Neural cell (in vitro differentiated cells): ENCODE measurements around the gene LOXHD1. TPM values are rescaled to one million over a fixed set of nuclear protein-coding genes. Genes with fewer than 3 reads are reported as not detected.

Source experiments
- H2AFZ ChIP-seq: fragments of 200-600, 300-800 bp; sonication (generic), shearing (Covaris generic); 2 replicates; pipeline ENCODE4 v1.6.0; 2014; ENCODE audit warnings: low read depth, mild to moderate bottlenecking, antibody characterized with exemption, low read length, moderate library complexity
- H3F3A ChIP-seq: fragments of 200-600 bp; shearing (Covaris generic); 2 replicates; pipeline ENCODE4 v1.6.1; 2016; ENCODE audit warnings: mild to moderate bottlenecking, moderate library complexity, mixed read lengths, antibody characterized with exemption, low read length; ENCODE audit not compliant: insufficient read depth, poor library complexity, severe bottlenecking
- H3K27ac ChIP-seq: fragments of 200-600, 300-800 bp; sonication (generic), shearing (Covaris generic); 2 replicates; pipeline ENCODE4 v1.5.1; 2014; ENCODE audit warnings: mild to moderate bottlenecking, low read length, moderate library complexity
- H3K27me3 ChIP-seq: fragments of 300-800, 200-600 bp; sonication (generic), shearing (Covaris generic); 2 replicates; pipeline ENCODE4 v1.6.0; 2014; ENCODE audit warnings: mild to moderate bottlenecking, low read depth, low read length, moderate library complexity; ENCODE audit not compliant: insufficient read depth
- H3K36me3 ChIP-seq: fragments of 300-800, 200-600 bp; sonication (generic), shearing (Covaris generic); 2 replicates; pipeline ENCODE4 v1.5.1; 2014; ENCODE audit warnings: mild to moderate bottlenecking, antibody characterized with exemption, low read length, moderate library complexity; ENCODE audit not compliant: insufficient read depth
- H3K4me2 ChIP-seq: fragments of 300-800, 200-600 bp; sonication (generic), shearing (Covaris generic); 2 replicates; pipeline ENCODE4 v1.6.0; 2014; ENCODE audit warnings: mild to moderate bottlenecking, low read length
- H3K4me3 ChIP-seq: fragments of 300-800, 200-600 bp; sonication (generic), shearing (Covaris generic); 2 replicates; pipeline ENCODE4 v1.5.1; 2014; ENCODE audit warnings: mild to moderate bottlenecking, low read length, moderate library complexity
- H3K79me2 ChIP-seq: fragments of 200-600 bp; shearing (Covaris generic); replicated peaks from 2 replicates; pipeline ENCODE4 v1.6.0; 2014; ENCODE audit warnings: mild to moderate bottlenecking, low read length, moderate library complexity; ENCODE audit not compliant: insufficient read depth
- H3K9ac ChIP-seq: fragments of 300-800, 200-600 bp; sonication (generic), shearing (Covaris generic); 2 replicates; pipeline ENCODE4 v1.6.1; 2016; ENCODE audit warnings: mild to moderate bottlenecking, low read length, mixed read lengths
- H3K9me2 ChIP-seq: fragments of 200-600 bp; shearing (Covaris generic); 2 replicates; pipeline ENCODE4 v1.6.1; 2016; ENCODE audit warnings: mild to moderate bottlenecking, low read length, mixed read lengths; ENCODE audit not compliant: insufficient read depth
- H3K9me3 ChIP-seq: fragments of 200-600, 300-800 bp; sonication (generic), shearing (Covaris generic); 2 replicates; pipeline ENCODE4 v1.6.1; 2016; ENCODE audit warnings: mild to moderate bottlenecking, mixed run types, low read length, moderate library complexity, mixed read lengths
- H4K20me1 ChIP-seq: fragments of 200-600 bp; shearing (Covaris generic); 2 replicates; pipeline ENCODE4 v1.6.1; 2016; ENCODE audit warnings: mild to moderate bottlenecking, mixed run types; ENCODE audit not compliant: insufficient read depth
- CTCF ChIP-seq: fragments of 450-650 bp; IDR thresholded peaks from 2 replicates; pipeline ENCODE4 v1.5.1; 2014; ENCODE audit warnings: antibody characterized with exemption, mild to moderate bottlenecking, moderate library complexity; ENCODE audit not compliant: poor library complexity, severe bottlenecking
- EZH2 ChIP-seq: fragments of 200-600, 300-800 bp; shearing (Covaris generic), sonication (generic); IDR thresholded peaks from 2 replicates; pipeline ENCODE4 v1.6.1; 2014; ENCODE audit warnings: antibody characterized with exemption, low read length, borderline replicate concordance, mild to moderate bottlenecking; ENCODE audit not compliant: insufficient read depth, poor library complexity, severe bottlenecking
- RAD21 ChIP-seq: fragments of 450-650 bp; conservative IDR thresholded peaks from 2 replicates; pipeline ENCODE4 v1.6.1; 2014; ENCODE audit warnings: antibody characterized with exemption, mild to moderate bottlenecking, moderate library complexity
- REST ChIP-seq: IDR thresholded peaks from 2 replicates; pipeline ENCODE4 v1.6.1; 2012; ENCODE audit warnings: borderline replicate concordance
- SMC3 ChIP-seq: fragments of 450-650 bp; conservative IDR thresholded peaks from 2 replicates; pipeline ENCODE4 v1.6.1; 2014; ENCODE audit warnings: antibody characterized with exemption, mild to moderate bottlenecking, moderate library complexity; ENCODE audit not compliant: poor library complexity
- polyA plus RNA-seq: library from polyadenylated mRNA; depleted of rRNA; stranded (reverse); fragments of >200 nt; gene quantifications from 2 replicates; pipeline ENCODE4 v1.2.3, GENCODE V29; 2014

LOXHD1 gene
- polyA plus RNA-seq, 1 donor from 2014 or later, result not detected

GRCh38 chr18:46563317-46563716 is 93.7 kb downstream of the LOXHD1 start:
- no peaks in the 10 kb centered on the region for H3K9me2 ChIP-seq
- no peak overlapping the region for H3K9ac ChIP-seq
- H2AFZ ChIP-seq, result no peak overlapping the region
- H3K36me3 ChIP-seq, result no peaks in the 10 kb centered on the region
- no peak overlapping the region for H3K27ac ChIP-seq
- H3K4me2 ChIP-seq, result no peak overlapping the region
- no peaks in the 10 kb centered on the region for H3K79me2 ChIP-seq
- no peaks in the 10 kb centered on the region for H4K20me1 ChIP-seq
- H3K4me3 ChIP-seq, result no peak overlapping the region
- no peaks in the 10 kb centered on the region for H3K27me3 ChIP-seq
- TF ChIP-seq SMC3 (no peak), EZH2 (no peak), REST (no peak), CTCF (no peak)
- no peaks in the 10 kb centered on the region for H3F3A ChIP-seq
- no peaks in the 10 kb centered on the region for H3K9me3 ChIP-seq

GRCh38 chr18:46562674-46563192 is 94.3 kb downstream of the LOXHD1 start:
- Histone ChIP-seq H3K9ac (no peak overlapping the region), H4K20me1 (no peaks in the 10 kb centered on the region), H3K4me3 (no peak overlapping the region), H3K27me3 (no peaks in the 10 kb centered on the region), H3F3A (no peaks in the 10 kb centered on the region), H2AFZ (no peak overlapping the region), H3K36me3 (no peaks in the 10 kb centered on the region), H3K79me2 (no peaks in the 10 kb centered on the region), H3K27ac (no peak overlapping the region), H3K9me3 (no peaks in the 10 kb centered on the region), H3K9me2 (no peaks in the 10 kb centered on the region), H3K4me2 (no peak overlapping the region)
- no peak for TF ChIP-seq SMC3
- no peak for TF ChIP-seq CTCF
- no peak for TF ChIP-seq EZH2

- no peak for TF ChIP-seq CTCF
- no peak for TF ChIP-seq RAD21
- no peak overlapping the region for H3K4me2 ChIP-seq
Observed at GRCh38 chr18:46560671-46561045, 96.4 kb downstream of the LOXHD1 start.

More at GRCh38 chr18:46560671-46561045, 96.4 kb downstream of the LOXHD1 start:
- H4K20me1 ChIP-seq, result no peaks in the 10 kb centered on the region
- no peaks in the 10 kb centered on the region for H3F3A ChIP-seq
- H3K27me3 ChIP-seq, result no peaks in the 10 kb centered on the region
- H3K4me3 ChIP-seq, result no peak overlapping the region
- no peaks in the 10 kb centered on the region for H3K9me3 ChIP-seq
- H3K36me3 ChIP-seq, result no peaks in the 10 kb centered on the region
- H2AFZ ChIP-seq, result no peak overlapping the region
- H3K9me2 ChIP-seq, result no peaks in the 10 kb centered on the region
- H3K9ac ChIP-seq, result no peak overlapping the region
- H3K27ac ChIP-seq, result no peak overlapping the region
- no peaks in the 10 kb centered on the region for H3K79me2 ChIP-seq
